Breast epithelium (tissue), 4 donors: ENCODE measurements around the gene LGALS7. TPM values are rescaled to one million over a fixed set of nuclear protein-coding genes. Genes with fewer than 3 reads are reported as not detected.

Experiments used
- DNase-seq, 2 donors: peaks; one replicate each; pipeline ENCODE4 v3.0.0-alpha.2; 2019; ENCODE audit warnings: low spot score in 2 of 2
- H3K27ac ChIP-seq, 2 donors: fragments of 200-600 bp; sonication (generic) in 1 of 2; one replicate each; pipeline ENCODE4 v1.5.1; 2016 to 2019; ENCODE audit warnings: mild to moderate bottlenecking in 1 of 2
- H3K27me3 ChIP-seq, 2 donors: fragments of 200-600 bp; sonication (generic) in 1 of 2; one replicate each; pipeline versions ENCODE4 v1.5.1 to v1.6.0; 2017 to 2019; ENCODE audit warnings: control low read depth in 1 of 2, mild to moderate bottlenecking in 1 of 2
- H3K36me3 ChIP-seq: fragments of 200-600 bp; one replicate; pipeline ENCODE4 v1.5.1; 2019
- H3K4me1 ChIP-seq, 2 donors: fragments of 200-600 bp; sonication (generic); one replicate each; pipeline ENCODE4 v1.5.1; 2016 to 2019; ENCODE audit warnings: control low read depth in 1 of 2
- H3K4me3 ChIP-seq, 3 donors: fragments of 200-600 bp; sonication (generic); 1 replicate in 2 of 3; 2 replicates in 1 of 3; pipeline ENCODE4 v1.5.1; 2016 to 2019; ENCODE audit warnings: mild to moderate bottlenecking in 3 of 3, moderate library complexity in 2 of 3
- H3K9me3 ChIP-seq, 2 donors: fragments of 200-600 bp; sonication (generic) in 1 of 2; one replicate each; pipeline ENCODE4 v1.5.1; 2016 to 2019; ENCODE audit warnings: control low read depth in 1 of 2
- CTCF ChIP-seq, 3 donors: fragments of 450-650 bp; IDR thresholded peaks; one replicate each; pipeline ENCODE4 v1.5.1; 2016 to 2017; ENCODE audit warnings: antibody characterized with exemption in 3 of 3, mild to moderate bottlenecking in 3 of 3, moderate library complexity in 3 of 3
- POLR2A ChIP-seq: fragments of 450-650 bp; IDR thresholded peaks from one replicate; pipeline ENCODE4 v1.6.1; 2016; ENCODE audit warnings: antibody characterized with exemption, mild to moderate bottlenecking, moderate library complexity
- POLR2AphosphoS5 ChIP-seq, 3 donors: sonication (generic); formaldehyde crosslinking; IDR thresholded peaks; one replicate each; pipeline ENCODE4 v1.6.1; 2017; ENCODE audit warnings: antibody characterized with exemption in 3 of 3
- intact Hi-C: fragments of 100-400 bp; cut with DNase I; formaldehyde crosslinking; loops from one replicate; pipeline ENCODE4 v1.15.1; 2023; ENCODE audit warnings: low total_unique reads
- total RNA-seq, 3 donors: library from RNA; depleted of rRNA; stranded (reverse); fragments of >200 nt; gene quantifications; one replicate each; pipeline ENCODE4 v1.1.0, GENCODE V29; 2016

LGALS7 gene
- total RNA-seq, 3 donors from 2014 or later: 1.5 TPM; not detected in 2

DNA sequence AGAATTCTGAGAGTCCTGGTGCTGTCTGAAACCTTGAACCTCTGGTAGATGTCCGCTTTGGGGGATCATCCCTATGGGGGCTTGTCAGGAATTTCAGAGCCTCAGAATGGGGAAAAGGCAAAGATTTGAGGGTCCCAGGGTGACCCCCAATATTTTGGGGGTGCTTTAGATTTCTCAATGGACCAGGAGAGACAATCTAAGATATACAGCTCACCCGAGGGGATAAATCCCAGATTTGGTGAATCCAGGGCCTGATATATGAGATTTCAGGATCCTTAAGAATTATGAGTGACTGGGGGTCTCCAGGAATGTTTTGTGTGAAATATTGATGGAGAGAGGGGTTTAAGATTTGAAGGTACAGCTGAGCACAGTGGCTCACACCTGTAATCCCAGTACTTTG is 32.4 kb downstream of the LGALS7 start:
- TF ChIP-seq POLR2A: no peak
- TF ChIP-seq POLR2AphosphoS5 (IDR thresholded peaks at IDR 0.05): no peak
- no peak for TF ChIP-seq CTCF (IDR thresholded peaks at IDR 0.05)
- intact Hi-C loops: no loop called here
- H3K4me1 ChIP-seq: no peaks in the 10 kb centered on the region
- H3K4me3 ChIP-seq: no peak overlapping the region
- H3K9me3 ChIP-seq: no peaks in the 10 kb centered on the region
- DNase-seq: no peak
- H3K27me3 ChIP-seq: no peaks in the 10 kb centered on the region
- H3K27ac ChIP-seq: no peak overlapping the region
- H3K36me3 ChIP-seq: no peaks in the 10 kb centered on the region

DNA sequence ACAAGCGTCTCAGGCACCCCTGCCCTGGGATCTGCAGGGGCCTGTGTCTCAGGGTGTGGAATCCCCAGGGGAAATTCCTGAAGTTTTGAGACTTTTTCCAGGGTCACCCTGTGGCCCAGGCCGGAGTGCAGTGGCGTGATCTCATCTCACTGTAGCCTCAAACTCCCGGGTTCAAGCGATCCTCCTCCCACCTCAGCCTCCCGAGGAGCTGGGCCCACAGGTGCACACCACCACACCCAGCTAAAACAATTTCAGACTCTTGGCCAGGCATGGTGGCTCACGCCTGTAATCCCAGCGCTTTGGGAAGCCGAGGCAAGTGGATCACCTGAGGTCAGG is 33.1 kb downstream of the LGALS7 start:
- H3K4me3 ChIP-seq: no peak overlapping the region
- DNase-seq: no peak
- no peaks in the 10 kb centered on the region for H3K27me3 ChIP-seq
- no peak for TF ChIP-seq POLR2A
- TF ChIP-seq POLR2AphosphoS5 (IDR thresholded peaks at IDR 0.05): no peak
- TF ChIP-seq CTCF (IDR thresholded peaks at IDR 0.05): no peak
- H3K4me1 ChIP-seq: no peaks in the 10 kb centered on the region
- no peaks in the 10 kb centered on the region for H3K9me3 ChIP-seq
- no peak overlapping the region for H3K27ac ChIP-seq
- no peaks in the 10 kb centered on the region for H3K36me3 ChIP-seq
- intact Hi-C loops: no loop called here

DNA sequence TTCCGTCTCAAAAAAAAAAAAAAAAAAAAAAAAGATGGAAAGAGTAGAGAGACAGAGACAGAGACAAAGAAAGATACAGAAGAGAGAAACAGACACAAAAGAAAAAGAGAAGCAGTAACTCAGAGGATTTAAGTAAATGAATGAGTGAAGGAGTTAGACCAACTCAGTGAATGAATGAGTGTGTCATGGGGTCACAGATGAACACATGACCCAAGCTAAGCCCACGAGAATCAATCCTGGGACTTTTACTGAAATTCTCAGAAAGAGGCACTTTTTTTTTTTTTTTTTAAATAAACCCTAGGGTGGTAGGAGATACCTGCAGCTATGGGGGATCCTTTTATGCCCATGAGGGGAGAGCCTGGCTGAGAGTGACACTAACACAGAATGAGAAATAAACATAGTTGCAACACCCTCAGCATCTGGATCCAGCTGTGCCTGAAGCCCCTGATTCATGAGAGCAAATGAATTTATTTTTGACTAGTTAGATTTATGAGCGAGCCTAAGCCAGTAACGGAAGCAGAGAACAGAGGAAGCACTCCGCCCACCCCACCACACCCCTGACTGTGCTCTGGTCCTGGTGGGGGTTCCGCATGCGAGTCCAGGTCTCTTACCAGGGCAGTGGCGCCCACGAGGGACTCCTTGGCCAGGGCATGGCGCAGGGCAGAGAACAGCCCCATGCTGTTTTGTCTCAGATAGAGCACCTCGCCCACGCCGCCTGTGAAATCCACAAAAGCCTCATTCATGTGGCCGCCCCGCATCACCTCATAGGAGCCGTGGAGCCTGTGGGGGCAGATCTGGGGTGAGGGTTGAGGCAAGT is 33.7 kb downstream of the LGALS7 start:
- Histone ChIP-seq H3K4me1 (no peaks in the 10 kb centered on the region), H3K27ac (no peak overlapping the region)

GRCh38 chr19:38737921-38738737 is 35.2 kb downstream of the LGALS7 start:
- intact Hi-C loops: no loop called here
- Histone ChIP-seq H3K4me3 (no peak overlapping the region), H3K9me3 (no peaks in the 10 kb centered on the region), H3K36me3 (no peaks in the 10 kb centered on the region), H3K4me1 (peaks cover 0 to 2% of the 10 kb centered on the region in 2 donors), H3K27me3 (no peaks in the 10 kb centered on the region), H3K27ac (no peak overlapping the region)
- no peak for TF ChIP-seq CTCF (IDR thresholded peaks at IDR 0.05)
- no peak for TF ChIP-seq POLR2A
- TF ChIP-seq POLR2AphosphoS5 (IDR thresholded peaks at IDR 0.05): no peak
- DNase-seq: no peak

More for the DNA sequence above, 33.7 kb downstream of the LGALS7 start:
- TF ChIP-seq POLR2A: no peak
- no peak for TF ChIP-seq POLR2AphosphoS5 (IDR thresholded peaks at IDR 0.05)
- TF ChIP-seq CTCF (IDR thresholded peaks at IDR 0.05): no peak
- DNase-seq: no peak
- H3K9me3 ChIP-seq: no peaks in the 10 kb centered on the region
- intact Hi-C loops: no loop called here
- H3K4me3 ChIP-seq: no peak overlapping the region
- H3K27me3 ChIP-seq: no peaks in the 10 kb centered on the region
- no peaks in the 10 kb centered on the region for H3K36me3 ChIP-seq
